SK-N-SH treated with all-trans-retinoic acid at 6 μM for 48 hours (cell line): Measurements from ENCODE around the gene GPR137.

Source experiments
- ARNTL ChIP-seq: fragments of 450-650 bp; formaldehyde crosslinking; IDR thresholded peaks from 2 replicates; pipeline ENCODE4 v1.5.0; 2020; ENCODE audit warnings: low read depth, mild to moderate bottlenecking, moderate library complexity, borderline replicate concordance
- SNAI2 ChIP-seq: fragments of 250-450 bp; sonication (Bioruptor Pico); IDR thresholded peaks from 2 replicates; pipeline ENCODE4 v1.5.0; 2020; ENCODE audit warnings: mild to moderate bottlenecking, moderate library complexity
- TCF4 ChIP-seq: fragments of 250-450 bp; sonication (Bioruptor Pico); IDR thresholded peaks from 2 replicates; pipeline ENCODE4 v1.8.0; 2021; ENCODE audit warnings: mild to moderate bottlenecking, moderate library complexity, borderline replicate concordance

DNA sequence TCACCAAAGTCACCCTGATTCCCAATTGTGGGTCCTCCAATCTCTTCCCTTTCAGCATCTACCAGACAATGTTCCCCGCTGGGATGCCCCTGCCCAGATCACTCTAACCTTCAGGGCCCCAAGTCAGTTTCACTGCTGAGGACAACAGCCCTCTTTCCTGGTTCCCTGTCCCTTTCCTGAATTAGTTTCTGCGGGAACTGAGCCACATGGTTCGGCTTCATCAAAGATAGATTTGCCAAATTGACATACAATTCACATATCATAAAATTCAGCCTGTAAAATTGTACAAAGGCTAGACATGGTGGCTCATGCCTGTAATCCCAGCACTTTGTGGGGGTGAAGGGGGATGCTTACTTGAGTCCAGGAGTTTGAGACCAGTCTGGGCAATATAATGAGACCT lies 42.3 kb downstream of the GPR137 start:
- TF ChIP-seq TCF4 (no peak), SNAI2 (CRISPR knock-in tag) (no peak), ARNTL (CRISPR knock-in tag) (no peak)
